Measurements from ENCODE around the gene PLCH1. TPM values are rescaled to one million over a fixed set of nuclear protein-coding genes. Genes with fewer than 3 reads are reported as not detected.

Gene PLCH1
- polyA plus RNA-seq, 1 experiment: 0.06 TPM

- no peak for TF ChIP-seq CTCF (IDR thresholded peaks at IDR 0.05; ENCODE audit: insufficient read depth, low read depth, low read length)
- ChIA-PET CTCF (interaction anchor here (0.6 kb wide), 1 partner anchor 1405 kb away, joined by 3 read pairs; no protein-coding TSS in a partner anchor), POLR2A (no interaction called here)
- Histone ChIP-seq H3K36me3 (ENCODE audit: control insufficient read depth, insufficient read depth, low read length) (no peaks in the 10 kb centered on the region), H3K27me3 (ENCODE audit: control insufficient read depth, insufficient read depth, low read length) (peaks cover 3% of the 10 kb centered on the region), H3K4me3 (ENCODE audit: low read depth, low read length) (no peak overlapping the region)
- DNase-seq (ENCODE audit: low read depth): no peak
Measured at GRCh38 chr3:155739154-155739553, 5.7 kb downstream of the PLCH1 start.

GRCh38 chr3:155738580-155739076, 6.2 kb downstream of the PLCH1 start:
- no peak for DNase-seq (ENCODE audit: low read depth)
- Histone ChIP-seq H3K27me3 (ENCODE audit: control insufficient read depth, insufficient read depth, low read length) (peaks cover 3% of the 10 kb centered on the region), H3K36me3 (ENCODE audit: control insufficient read depth, insufficient read depth, low read length) (no peaks in the 10 kb centered on the region), H3K4me3 (ENCODE audit: low read depth, low read length) (no peak overlapping the region)
- POLR2A ChIA-PET: interaction anchor here (0.5 to 0.6 kb wide), 2 partner anchors 60 to 340 kb away, joined by 3 read pairs; no protein-coding TSS in a partner anchor
- no peak for TF ChIP-seq CTCF (IDR thresholded peaks at IDR 0.05; ENCODE audit: insufficient read depth, low read depth, low read length)
- CTCF ChIA-PET: interaction anchor here (0.6 to 1.4 kb wide), 3 partner anchors 37 to 1404 kb away, joined by 3 to 4 read pairs (median 3); partner anchors contain the start of gene C3orf33

- Histone ChIP-seq H3K4me3 (ENCODE audit: low read depth, low read length) (no peak overlapping the region), H3K36me3 (ENCODE audit: control insufficient read depth, insufficient read depth, low read length) (no peaks in the 10 kb centered on the region), H3K27me3 (ENCODE audit: control insufficient read depth, insufficient read depth, low read length) (peaks cover 3% of the 10 kb centered on the region)
- CTCF ChIA-PET: interaction anchor here (0.8 to 1.4 kb wide), 2 partner anchors 36 to 68 kb away, joined by 3 to 4 read pairs; partner anchors contain the start of gene C3orf33
- DNase-seq (ENCODE audit: low read depth): no peak
- POLR2A ChIA-PET: interaction anchor here (0.6 kb wide), 1 partner anchor 59 kb away, joined by 3 read pairs; no protein-coding TSS in a partner anchor
- no peak for TF ChIP-seq CTCF (IDR thresholded peaks at IDR 0.05; ENCODE audit: insufficient read depth, low read depth, low read length)
Measured at GRCh38 chr3:155737844-155738460, 6.9 kb downstream of the PLCH1 start.

GRCh38 chr3:155736381-155736780, 8.5 kb downstream of the PLCH1 start:
- Histone ChIP-seq H3K27me3 (ENCODE audit: control insufficient read depth, insufficient read depth, low read length) (peaks cover 1% of the 10 kb centered on the region; the same call in 1 of the 2 replicates), H3K36me3 (ENCODE audit: control insufficient read depth, insufficient read depth, low read length) (no peaks in the 10 kb centered on the region), H3K4me3 (ENCODE audit: low read depth, low read length) (no peak overlapping the region)
- no peak for DNase-seq (ENCODE audit: low read depth)
- ChIA-PET POLR2A (no interaction called here), CTCF (interaction anchor here (0.8 kb wide), 1 partner anchor 384 kb away, joined by 3 read pairs; no protein-coding TSS in a partner anchor)
- no peak for TF ChIP-seq CTCF (IDR thresholded peaks at IDR 0.05; ENCODE audit: insufficient read depth, low read depth, low read length)

- Histone ChIP-seq H3K27me3 (ENCODE audit: control insufficient read depth, insufficient read depth, low read length) (no peaks in the 10 kb centered on the region), H3K4me3 (ENCODE audit: low read depth, low read length) (no peak overlapping the region), H3K36me3 (ENCODE audit: control insufficient read depth, insufficient read depth, low read length) (no peaks in the 10 kb centered on the region)
- no peak for DNase-seq (ENCODE audit: low read depth)
- TF ChIP-seq CTCF (IDR thresholded peaks at IDR 0.05; ENCODE audit: insufficient read depth, low read depth, low read length): no peak
- POLR2A ChIA-PET: no interaction called here
- CTCF ChIA-PET: no interaction called here
Measured at GRCh38 chr3:155730843-155731242, 14.0 kb downstream of the PLCH1 start.

All from BJ (cell line).